Fibroblast of pulmonary artery (primary cell): ENCODE results near the gene ZFP64.
"Not testable (repeated sequence)": the region's sequence is repeated elsewhere in the genome, so short reads cannot be mapped to it uniquely, and the experiment has no call there.

Source experiments
- DNase-seq: peaks from one replicate; pipeline ENCODE4 v3.0.0-alpha.2; 2010; ENCODE audit warnings: low read depth
- H3K4me3 ChIP-seq: replicated peaks from 2 replicates; pipeline ENCODE4 v1.5.1; 2011; ENCODE audit warnings: low read depth, mild to moderate bottlenecking, control low read depth, low read length, moderate library complexity
- CTCF ChIP-seq: IDR thresholded peaks from 2 replicates; pipeline ENCODE4 v1.5.1; 2011; ENCODE audit warnings: mild to moderate bottlenecking, control low read depth, low read length, inconsistent platforms; ENCODE audit errors: missing control alignments

Gene ZFP64

GRCh38 chr20:52204136-52204535 is 12.6 kb upstream of the ZFP64 start:
- no peak for DNase-seq
- H3K4me3 ChIP-seq, result no peak overlapping the region
- no peak for TF ChIP-seq CTCF

DNA sequence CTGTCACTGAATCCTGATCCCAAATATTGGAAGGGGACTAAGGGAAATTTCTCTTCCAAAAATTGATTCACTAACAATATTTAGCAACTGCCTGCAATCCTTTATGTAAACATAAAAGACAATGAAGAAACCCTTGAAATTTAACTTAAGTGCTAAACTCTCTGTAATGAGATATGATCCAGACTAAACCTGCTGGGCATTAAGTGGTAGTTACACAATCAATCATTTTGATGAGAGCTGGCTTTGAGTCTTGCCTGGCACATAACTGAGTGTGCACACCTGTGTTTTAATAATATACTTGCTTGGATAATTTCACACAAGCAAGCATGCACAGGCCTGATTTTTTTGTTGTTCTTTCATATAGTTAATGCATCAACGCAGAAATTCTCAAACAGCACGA is 9.8 kb upstream of the ZFP64 start:
- no peak for TF ChIP-seq CTCF
- H3K4me3 ChIP-seq, result no peak overlapping the region

DNA sequence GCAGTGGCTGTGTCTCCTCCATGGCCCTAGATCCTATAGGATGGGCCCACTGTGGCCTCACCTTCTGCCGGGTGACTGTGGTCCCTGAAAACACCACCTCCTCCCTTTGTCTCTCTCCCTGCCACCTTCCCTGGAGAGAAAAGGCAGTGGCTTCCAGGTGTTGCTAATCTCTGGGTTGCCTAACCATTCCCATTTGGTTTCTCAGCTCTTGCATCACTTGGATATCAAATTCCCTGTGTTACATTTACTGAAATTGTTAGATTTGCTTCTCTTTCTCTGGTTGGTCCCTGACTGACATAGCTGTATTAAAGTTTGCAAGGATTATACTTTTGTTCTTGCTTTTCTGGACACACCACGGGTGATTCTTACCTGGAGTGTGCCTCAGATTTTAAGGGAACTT is 9.3 kb upstream of the ZFP64 start:
- no peak overlapping the region for H3K4me3 ChIP-seq
- DNase-seq, result no peak
- no peak for TF ChIP-seq CTCF

More for the DNA sequence above, 9.8 kb upstream of the ZFP64 start:
- DNase-seq, result no peak

GRCh38 chr20:52196845-52197244 is 5.3 kb upstream of the ZFP64 start:
- H3K4me3 ChIP-seq, result no peak overlapping the region
- no peak for TF ChIP-seq CTCF
- no peak for DNase-seq

- DNase-seq, result no peak
- no peak overlapping the region for H3K4me3 ChIP-seq
- no peak for TF ChIP-seq CTCF
Measured at GRCh38 chr20:52193886-52194545, 2.4 kb upstream of the ZFP64 start.

- no peak overlapping the region for H3K4me3 ChIP-seq
- DNase-seq, result no peak
- no peak for TF ChIP-seq CTCF
Measured at GRCh38 chr20:52193133-52193532, 1.6 kb upstream of the ZFP64 start.

DNA sequence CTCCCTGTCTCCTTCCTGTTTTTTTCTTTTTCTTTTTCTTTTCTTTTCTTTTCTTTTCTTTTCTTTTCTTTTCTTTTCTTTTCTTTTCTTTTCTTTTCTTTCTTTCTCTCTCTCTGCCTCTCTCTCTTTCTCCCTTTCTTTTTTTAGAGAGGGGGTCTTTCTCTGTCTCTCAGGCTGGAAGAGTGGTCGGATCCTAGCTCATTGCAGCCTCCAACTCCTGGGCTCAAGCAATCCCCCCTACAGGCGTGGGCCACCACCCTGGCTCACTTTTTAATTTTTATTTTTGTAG is 1.1 kb upstream of the ZFP64 start:
- not testable (repeated sequence) for H3K4me3 ChIP-seq, DNase-seq
